Measurements from ENCODE around the gene RNPEP.
A peak's percentile ranks its signal among the peaks of the same experiment; 100 is the strongest.

RNPEP gene

DNA sequence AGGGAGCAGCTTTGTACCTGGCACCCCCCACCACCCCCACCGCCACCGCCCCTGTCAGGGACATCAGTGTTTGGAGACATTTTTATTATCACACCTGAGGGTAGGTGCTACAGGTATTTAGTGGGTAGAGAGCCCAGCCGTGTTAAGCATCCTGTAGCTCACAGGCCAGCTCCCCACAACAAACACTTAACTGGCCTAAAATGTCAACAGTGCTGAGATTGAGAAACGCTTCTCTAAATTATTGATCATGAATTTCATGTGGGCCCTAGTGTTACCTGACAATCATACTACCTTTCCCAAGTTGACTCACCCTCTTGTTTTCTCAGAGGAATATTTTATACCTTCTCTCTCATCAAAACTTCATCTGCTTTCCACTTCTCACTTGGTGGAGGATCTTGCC lies 49.3 kb downstream of the RNPEP start:
- H3K27me3 Mint-ChIP-seq (ENCODE audit: low read depth, poor library complexity), result peaks cover 11% of the 10 kb centered on the region
- TF ChIP-seq, protein P1, sequence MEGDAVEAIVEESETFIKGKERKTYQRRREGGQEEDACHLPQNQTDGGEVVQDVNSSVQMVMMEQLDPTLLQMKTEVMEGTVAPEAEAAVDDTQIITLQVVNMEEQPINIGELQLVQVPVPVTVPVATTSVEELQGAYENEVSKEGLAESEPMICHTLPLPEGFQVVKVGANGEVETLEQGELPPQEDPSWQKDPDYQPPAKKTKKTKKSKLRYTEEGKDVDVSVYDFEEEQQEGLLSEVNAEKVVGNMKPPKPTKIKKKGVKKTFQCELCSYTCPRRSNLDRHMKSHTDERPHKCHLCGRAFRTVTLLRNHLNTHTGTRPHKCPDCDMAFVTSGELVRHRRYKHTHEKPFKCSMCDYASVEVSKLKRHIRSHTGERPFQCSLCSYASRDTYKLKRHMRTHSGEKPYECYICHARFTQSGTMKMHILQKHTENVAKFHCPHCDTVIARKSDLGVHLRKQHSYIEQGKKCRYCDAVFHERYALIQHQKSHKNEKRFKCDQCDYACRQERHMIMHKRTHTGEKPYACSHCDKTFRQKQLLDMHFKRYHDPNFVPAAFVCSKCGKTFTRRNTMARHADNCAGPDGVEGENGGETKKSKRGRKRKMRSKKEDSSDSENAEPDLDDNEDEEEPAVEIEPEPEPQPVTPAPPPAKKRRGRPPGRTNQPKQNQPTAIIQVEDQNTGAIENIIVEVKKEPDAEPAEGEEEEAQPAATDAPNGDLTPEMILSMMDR (IDR thresholded peaks at IDR 0.05), result no peak

DNA sequence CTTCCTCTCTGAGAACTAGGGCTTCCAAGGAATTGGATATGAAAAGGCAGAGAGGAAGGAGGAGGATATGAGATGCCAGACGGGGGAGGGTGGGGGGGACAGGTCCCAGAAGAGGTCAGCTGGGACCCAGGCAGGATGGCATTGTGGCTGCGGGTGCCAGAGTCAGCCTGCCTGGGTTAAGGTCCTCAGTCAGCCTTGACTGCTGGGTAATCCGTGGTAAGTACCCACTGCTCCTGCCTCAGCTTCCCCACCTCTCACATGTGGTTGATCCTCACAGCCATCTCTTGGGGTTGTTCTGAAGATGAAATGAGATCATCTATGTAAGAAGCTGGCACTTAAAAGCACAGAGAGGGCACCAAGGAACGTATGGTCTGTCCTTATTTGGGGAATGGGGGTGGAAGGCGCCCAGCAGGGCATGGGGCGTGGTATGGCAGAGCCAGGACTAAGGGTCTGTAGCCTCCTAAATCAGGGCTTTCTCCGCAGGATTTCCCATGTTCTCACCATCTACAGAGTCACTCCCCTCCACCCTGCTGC lies 51.8 kb downstream of the RNPEP start:
- no peak for DNase-seq
- Mint-ChIP-seq H3K27ac (no peak overlapping the region), H3K4me1 (peaks cover 20% of the 10 kb centered on the region), H3K27me3 (ENCODE audit: low read depth, poor library complexity) (peaks cover 10% of the 10 kb centered on the region), H3K36me3 (ENCODE audit: low read depth) (no peaks in the 10 kb centered on the region), H3K4me3 (no peak overlapping the region), H3K9me3 (no peaks in the 10 kb centered on the region)
- TF ChIP-seq, protein P1 (IDR thresholded peaks at IDR 0.05), result no peak

More for the DNA sequence above, 49.3 kb downstream of the RNPEP start:
- H3K4me1 Mint-ChIP-seq, result peaks cover 21% of the 10 kb centered on the region
- DNase-seq, result no peak
- no peak overlapping the region for H3K4me3 Mint-ChIP-seq
- H3K27ac Mint-ChIP-seq, result peak overlapping the region; percentile 52
- H3K36me3 Mint-ChIP-seq (ENCODE audit: low read depth), result no peaks in the 10 kb centered on the region
- H3K9me3 Mint-ChIP-seq, result peaks cover 4% of the 10 kb centered on the region

DNA sequence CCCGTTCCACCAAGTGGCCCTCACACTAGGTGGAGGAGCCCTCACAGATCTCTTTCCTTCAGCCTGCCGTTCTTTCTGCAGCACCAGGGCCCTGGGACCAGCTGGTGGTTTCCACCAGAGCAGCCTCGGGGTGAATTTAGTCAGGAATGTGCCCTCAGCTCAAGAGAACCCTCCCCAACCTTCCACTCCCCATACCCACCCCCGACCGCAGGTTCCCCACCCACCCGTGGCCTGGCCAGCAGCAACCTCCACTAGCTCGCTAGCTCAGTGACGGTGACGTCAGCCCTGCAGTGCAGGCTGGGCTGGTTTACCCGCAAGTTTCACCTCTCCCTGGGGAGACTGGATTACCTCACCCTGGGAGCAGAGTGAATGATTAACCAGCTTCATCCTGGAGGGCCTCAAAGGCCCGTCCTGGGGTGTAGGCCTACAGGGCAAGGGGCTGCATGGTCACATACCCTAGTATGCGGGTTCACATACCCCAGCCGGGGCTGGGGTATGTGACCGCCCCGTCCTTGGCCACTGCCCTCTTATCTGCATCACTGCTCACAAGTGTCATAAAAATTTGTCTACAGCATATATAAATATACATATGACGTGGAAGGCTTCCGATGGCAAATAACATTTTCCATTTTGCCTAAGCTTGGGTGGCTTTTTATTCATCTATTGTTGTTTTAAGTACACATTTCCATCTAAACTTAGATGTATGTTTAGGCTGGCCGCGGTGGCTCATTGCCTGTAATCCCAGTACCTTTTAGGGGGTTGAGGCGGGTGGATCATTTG lies 52.4 kb downstream of the RNPEP start:
- peaks cover 14% of the 10 kb centered on the region for H3K4me1 Mint-ChIP-seq
- no peak overlapping the region for H3K27ac Mint-ChIP-seq
- no peaks in the 10 kb centered on the region for H3K36me3 Mint-ChIP-seq (ENCODE audit: low read depth)
- peaks cover 10% of the 10 kb centered on the region for H3K27me3 Mint-ChIP-seq (ENCODE audit: low read depth, poor library complexity)
- peak; percentile 55 for DNase-seq
- peaks cover 3% of the 10 kb centered on the region for H3K9me3 Mint-ChIP-seq
- no peak overlapping the region for H3K4me3 Mint-ChIP-seq
- TF ChIP-seq, protein P1 (IDR thresholded peaks at IDR 0.05), result no peak

DNA sequence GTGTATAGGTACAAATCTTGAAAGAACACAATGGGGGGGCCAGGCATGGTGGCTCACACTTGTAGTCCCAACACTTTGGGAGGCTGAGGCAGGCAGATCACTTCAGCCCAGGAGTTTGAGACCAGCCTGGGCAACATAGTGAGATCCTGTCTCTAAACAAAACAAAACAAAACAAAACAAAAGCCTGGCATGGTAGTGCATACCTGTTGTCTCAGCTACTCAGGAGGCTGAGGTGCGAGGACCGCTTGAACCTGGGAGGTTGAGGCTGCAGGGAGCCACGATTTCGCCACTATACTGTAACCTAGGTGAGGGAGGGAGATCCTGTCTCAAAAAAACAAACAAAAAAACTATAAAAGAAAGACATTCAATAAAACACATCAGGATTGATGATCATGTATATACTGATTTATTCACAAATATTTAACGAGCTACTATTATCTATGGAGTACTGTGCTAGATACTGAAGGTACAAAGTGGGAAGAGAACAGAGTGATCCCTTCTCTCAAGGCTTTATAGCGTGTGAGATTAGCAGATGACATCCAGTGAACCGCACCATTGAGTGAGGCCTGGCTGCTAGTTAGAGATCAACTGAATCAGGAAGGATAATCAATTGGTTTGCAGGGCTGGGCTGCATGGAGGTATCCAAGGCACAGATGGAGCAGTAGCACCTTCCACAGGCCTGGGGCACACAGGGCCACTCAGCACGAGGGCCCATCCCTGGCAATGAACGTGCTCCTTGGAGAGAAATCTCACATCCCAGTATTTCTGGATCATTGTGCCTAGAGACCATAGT lies 54.3 kb downstream of the RNPEP start:
- H3K4me3 Mint-ChIP-seq, result no peak overlapping the region
- H3K36me3 Mint-ChIP-seq (ENCODE audit: low read depth), result no peaks in the 10 kb centered on the region
- peaks cover 11% of the 10 kb centered on the region for H3K4me1 Mint-ChIP-seq
- TF ChIP-seq, protein P1 (IDR thresholded peaks at IDR 0.05), result no peak
- no peak overlapping the region for H3K27ac Mint-ChIP-seq
- peaks cover 6% of the 10 kb centered on the region for H3K27me3 Mint-ChIP-seq (ENCODE audit: low read depth, poor library complexity)
- peaks cover 3% of the 10 kb centered on the region for H3K9me3 Mint-ChIP-seq
- DNase-seq, result no peak

DNA sequence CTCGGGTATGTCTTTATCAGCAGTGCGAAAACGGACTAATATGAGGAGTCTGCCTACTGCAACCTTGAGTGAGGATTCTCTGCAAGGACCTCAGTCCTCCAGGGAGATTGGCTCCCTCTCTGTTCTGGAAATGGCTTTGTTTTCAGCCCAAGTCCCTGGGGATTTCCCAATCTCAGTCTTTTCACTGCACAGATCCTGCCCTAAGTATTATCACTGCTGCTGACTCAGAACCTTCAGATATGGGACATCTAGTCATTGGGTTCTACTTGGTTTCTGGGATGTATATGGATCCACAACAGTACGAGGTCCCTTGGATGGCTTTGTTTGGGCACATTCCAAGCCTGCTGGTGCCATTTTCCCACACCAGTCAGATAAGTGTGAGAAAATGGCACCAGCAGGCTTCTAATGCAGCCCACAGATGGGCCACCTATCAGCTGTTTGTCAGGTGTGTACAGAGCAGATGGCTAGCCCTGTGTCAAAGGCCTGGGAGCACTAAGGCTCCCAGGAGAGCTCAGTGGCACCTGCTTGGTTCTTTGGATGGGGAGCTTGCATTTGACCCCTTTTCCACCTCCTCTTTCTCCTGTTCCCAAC lies 55.4 kb downstream of the RNPEP start:
- TF ChIP-seq, protein P1 (IDR thresholded peaks at IDR 0.05), result no peak
- H3K9me3 Mint-ChIP-seq, result peaks cover 3% of the 10 kb centered on the region
- DNase-seq, result no peak
- H3K4me3 Mint-ChIP-seq, result no peak overlapping the region
- no peaks in the 10 kb centered on the region for H3K36me3 Mint-ChIP-seq (ENCODE audit: low read depth)
- H3K4me1 Mint-ChIP-seq, result peaks cover 11% of the 10 kb centered on the region
- H3K27ac Mint-ChIP-seq, result no peak overlapping the region
- H3K27me3 Mint-ChIP-seq (ENCODE audit: low read depth, poor library complexity), result peaks cover 6% of the 10 kb centered on the region
